ENCODE data around the gene ABCA7.

DNA sequence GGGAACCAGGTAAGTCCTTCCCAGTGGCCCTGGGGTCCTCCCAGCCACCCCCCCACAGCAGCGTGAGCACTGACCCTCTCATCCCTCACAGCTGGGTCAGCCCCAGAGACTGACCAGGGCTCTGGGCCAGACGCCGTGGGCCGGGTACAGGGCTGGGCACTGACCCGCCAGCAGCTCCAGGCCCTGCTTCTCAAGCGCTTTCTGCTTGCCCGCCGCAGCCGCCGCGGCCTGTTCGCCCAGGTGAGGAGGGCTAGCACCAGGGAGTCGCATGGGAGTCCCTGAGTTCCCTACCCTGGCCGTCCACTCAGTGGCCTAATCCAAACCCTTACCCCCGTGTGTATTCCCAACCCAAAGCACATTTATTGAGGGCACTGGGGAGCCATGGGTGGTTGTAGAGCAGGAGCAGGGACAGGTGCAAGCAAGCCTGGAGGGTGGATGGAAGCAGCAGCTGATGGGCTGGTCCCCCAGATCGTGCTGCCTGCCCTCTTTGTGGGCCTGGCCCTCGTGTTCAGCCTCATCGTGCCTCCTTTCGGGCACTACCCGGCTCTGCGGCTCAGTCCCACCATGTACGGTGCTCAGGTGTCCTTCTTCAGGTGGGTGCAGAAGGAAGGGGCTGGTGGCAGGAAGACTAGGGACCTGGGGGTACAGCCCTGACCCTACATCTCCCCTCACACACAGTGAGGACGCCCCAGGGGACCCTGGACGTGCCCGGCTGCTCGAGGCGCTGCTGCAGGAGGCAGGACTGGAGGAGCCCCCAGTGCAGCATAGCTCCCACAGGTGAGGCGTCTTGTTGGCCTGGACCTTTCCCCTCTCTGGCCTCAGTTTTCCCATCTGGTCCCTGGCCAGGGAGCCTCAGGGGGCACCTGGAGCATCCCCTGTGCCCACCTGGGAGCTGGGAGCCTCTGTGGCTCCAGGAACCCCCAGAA lies 14.5 kb downstream of the ABCA7 start:
- TF ChIP-seq, protein P1, sequence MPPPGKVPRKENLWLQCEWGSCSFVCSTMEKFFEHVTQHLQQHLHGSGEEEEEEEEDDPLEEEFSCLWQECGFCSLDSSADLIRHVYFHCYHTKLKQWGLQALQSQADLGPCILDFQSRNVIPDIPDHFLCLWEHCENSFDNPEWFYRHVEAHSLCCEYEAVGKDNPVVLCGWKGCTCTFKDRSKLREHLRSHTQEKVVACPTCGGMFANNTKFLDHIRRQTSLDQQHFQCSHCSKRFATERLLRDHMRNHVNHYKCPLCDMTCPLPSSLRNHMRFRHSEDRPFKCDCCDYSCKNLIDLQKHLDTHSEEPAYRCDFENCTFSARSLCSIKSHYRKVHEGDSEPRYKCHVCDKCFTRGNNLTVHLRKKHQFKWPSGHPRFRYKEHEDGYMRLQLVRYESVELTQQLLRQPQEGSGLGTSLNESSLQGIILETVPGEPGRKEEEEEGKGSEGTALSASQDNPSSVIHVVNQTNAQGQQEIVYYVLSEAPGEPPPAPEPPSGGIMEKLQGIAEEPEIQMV (CRISPR knock-in tag; IDR thresholded peaks at IDR 0.05; ENCODE audit: low read depth): no peak
- TF ChIP-seq, protein P2, sequence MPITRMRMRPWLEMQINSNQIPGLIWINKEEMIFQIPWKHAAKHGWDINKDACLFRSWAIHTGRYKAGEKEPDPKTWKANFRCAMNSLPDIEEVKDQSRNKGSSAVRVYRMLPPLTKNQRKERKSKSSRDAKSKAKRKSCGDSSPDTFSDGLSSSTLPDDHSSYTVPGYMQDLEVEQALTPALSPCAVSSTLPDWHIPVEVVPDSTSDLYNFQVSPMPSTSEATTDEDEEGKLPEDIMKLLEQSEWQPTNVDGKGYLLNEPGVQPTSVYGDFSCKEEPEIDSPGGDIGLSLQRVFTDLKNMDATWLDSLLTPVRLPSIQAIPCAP (CRISPR knock-in tag; IDR thresholded peaks at IDR 0.05; ENCODE audit: low read depth): no peak
- no peak for TF ChIP-seq RXRA (CRISPR knock-in tag; IDR thresholded peaks at IDR 0.05)

All from HepG2 (cell line).